ENCODE data around the gene GTF2E1.
A peak's percentile ranks its signal among the peaks of the same experiment; 100 is the strongest.
"Not testable (repeated sequence)": the region's sequence is repeated elsewhere in the genome, so short reads cannot be mapped to it uniquely, and the experiment has no call there.

GTF2E1 gene

GRCh38 chr3:120756061-120756460, 13.5 kb downstream of the GTF2E1 start:
- no peak for DNase-seq

- DNase-seq, result not testable (repeated sequence)
Observed at GRCh38 chr3:120758551-120758950, 16.0 kb downstream of the GTF2E1 start.

- DNase-seq, result peak; percentile 55
Observed at GRCh38 chr3:120762615-120763014, 20.1 kb downstream of the GTF2E1 start.

GRCh38 chr3:120763601-120764000, 21.1 kb downstream of the GTF2E1 start:
- DNase-seq, result no peak

GRCh38 chr3:120764206-120764605, 21.7 kb downstream of the GTF2E1 start:
- no peak for DNase-seq

- no peak for DNase-seq
Observed at GRCh38 chr3:120765830-120766493, 23.4 kb downstream of the GTF2E1 start.

- no peak for DNase-seq
Observed at GRCh38 chr3:120766576-120766975, 24.0 kb downstream of the GTF2E1 start.

GRCh38 chr3:120767106-120767505, 24.6 kb downstream of the GTF2E1 start:
- no peak for DNase-seq

GRCh38 chr3:120769436-120769835, 26.9 kb downstream of the GTF2E1 start:
- DNase-seq, result no peak

DNA sequence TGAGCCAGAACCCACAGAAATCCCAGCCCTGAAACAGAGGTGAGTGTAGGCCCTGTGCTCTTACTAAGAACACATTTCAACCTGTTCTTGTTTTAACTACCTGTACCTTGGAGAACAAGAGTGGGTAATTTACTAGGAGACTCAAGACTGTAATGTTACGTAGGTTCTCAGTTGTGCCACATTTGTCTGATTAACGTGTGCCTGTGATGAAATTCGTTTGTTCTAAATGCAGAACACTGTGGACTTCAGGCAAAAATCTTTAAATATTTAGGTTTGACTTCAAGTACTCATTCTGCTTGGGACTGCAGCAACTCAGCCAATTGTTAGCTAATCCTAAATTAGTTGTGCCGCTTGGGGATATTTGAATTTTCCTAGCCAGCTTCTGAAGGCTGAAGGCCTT, 28.3 kb downstream of the GTF2E1 start:
- no peak for DNase-seq

- DNase-seq, result no peak
Observed at GRCh38 chr3:120772081-120772480, 29.5 kb downstream of the GTF2E1 start.

DNA sequence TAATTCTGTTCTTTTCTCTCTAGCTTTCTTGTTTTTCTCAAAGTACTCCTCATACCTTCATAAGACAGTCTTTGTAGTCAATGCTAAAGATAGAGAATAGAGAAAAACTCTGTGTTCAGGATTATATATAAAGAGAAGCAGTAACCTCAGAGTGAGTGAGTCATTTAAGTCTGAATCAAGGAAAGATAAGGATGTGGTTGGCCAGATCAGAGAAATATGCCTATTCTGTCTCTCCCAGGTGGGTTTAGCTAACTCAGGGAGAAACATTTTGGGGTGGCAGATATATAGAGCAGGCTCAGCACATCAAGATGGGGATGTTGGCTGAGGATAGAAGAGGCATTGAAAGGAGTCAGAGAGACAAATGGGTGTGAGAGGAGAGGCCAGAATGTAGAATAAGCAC, 31.4 kb downstream of the GTF2E1 start:
- peak; percentile 24 for DNase-seq

GRCh38 chr3:120775411-120775810, 32.9 kb downstream of the GTF2E1 start:
- DNase-seq, result no peak

- DNase-seq, result no peak
Observed at GRCh38 chr3:120778776-120779175, 36.2 kb downstream of the GTF2E1 start.

DNA sequence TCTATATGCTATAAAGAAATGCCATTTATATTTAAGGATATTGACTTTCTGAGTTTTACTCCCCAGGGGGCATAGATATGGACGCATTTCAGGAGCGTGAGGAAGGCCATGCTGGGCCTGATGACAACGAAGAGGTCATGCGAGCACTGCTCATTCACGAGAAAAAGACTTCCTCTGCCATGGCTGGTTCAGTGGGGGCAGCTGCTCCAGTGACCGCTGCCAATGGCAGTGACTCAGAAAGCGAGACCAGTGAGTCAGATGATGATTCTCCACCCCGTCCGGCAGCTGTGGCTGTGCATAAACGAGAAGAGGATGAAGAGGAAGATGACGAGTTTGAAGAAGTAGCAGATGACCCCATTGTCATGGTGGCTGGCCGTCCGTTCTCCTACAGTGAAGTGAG, 38.4 kb downstream of the GTF2E1 start:
- DNase-seq, result peak; percentile 93

DNA sequence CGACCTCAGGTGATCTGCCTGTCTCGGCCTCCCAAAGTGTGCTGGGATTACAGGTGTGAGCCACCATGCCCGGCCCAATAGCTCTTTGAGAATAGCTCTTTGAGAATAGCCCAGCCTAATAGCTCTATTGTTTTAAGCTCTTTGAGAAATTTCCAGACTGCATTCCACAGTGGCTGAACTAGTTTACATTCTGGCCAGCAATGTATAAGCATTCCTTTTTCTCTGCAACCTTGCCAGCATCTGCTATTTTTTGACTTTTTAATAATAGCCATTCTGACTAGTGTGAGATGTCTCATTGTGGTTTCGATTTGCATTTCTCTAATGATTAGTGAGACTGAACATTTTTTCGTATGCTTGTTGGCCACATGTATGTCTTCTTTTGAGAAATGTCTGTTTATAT, 43.3 kb downstream of the GTF2E1 start:
- DNase-seq, result peak; percentile 39

DNA sequence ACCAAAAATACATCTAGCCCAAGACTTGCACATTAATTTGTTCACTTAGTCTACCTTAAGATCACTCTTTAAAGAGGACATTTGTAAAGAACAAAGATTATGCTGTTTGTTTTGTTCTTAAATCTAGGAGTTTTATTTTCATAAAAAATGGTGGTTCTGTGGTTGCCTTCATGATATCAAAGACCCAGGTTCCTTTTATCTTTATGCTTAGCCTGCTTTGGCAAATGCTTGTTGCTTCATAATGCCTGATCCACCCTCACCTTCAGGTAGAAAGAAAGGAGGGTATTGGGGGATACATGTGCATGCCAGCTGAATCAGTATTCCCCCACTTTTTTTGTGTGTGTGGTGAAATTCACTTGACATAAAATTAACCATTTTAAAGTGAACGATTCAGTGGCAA, 48.5 kb downstream of the GTF2E1 start:
- no peak for DNase-seq

GRCh38 chr3:120791913-120792312, 49.4 kb downstream of the GTF2E1 start:
- DNase-seq, result peak; percentile 80

DNA sequence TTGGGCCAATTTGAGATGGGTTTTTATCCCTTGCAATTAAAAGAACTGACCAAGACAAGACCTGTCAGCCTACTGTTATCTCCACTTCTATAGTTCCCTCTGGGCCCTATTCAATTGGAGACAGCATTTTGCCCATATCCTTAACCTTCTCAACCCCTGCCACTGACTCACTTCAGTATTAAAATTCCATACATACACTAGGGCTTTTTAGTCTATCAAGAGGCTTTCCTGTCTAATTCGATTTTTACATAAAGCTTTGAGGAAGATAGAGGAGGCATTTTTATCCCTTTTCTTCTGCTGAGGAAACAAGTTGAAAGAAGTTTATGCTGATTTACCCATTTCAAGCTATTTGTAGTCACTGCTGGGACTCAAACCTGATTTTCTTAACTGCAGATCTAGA, 51.1 kb downstream of the GTF2E1 start:
- DNase-seq, result peak; percentile 24

DNA sequence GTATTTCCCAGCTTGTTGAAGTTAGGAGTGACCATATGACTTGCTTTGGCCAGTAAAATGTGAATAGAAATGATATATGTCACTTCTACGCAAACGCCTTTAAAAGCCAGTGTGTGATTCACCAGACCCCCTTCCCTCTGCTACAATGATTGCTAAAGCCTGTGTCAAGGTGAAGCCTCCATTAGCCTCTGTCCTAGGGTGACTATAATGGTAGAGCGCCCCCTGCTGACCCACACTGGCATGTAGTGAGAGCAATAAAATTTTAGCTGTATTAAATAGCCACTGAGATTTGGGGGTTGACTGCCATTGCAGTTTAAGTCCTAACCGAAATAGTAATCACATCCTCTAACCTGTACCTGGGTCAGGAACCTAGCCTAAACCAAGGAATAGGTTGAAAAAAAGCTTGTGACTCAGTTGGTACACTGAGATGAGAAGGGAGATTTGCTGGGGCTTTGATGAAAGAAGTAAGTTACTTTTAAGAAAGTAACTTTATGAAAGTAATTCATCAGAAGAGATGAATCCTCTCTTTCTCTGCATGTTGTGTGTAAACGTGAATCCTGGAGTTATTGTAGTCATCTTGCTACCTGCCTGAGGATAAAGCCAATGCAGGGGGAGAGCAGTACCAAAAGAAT, 52.6 kb downstream of the GTF2E1 start:
- DNase-seq, result peak; percentile 75

GRCh38 chr3:120795959-120796358, 53.4 kb downstream of the GTF2E1 start:
- no peak for DNase-seq

GRCh38 chr3:120796976-120797375, 54.4 kb downstream of the GTF2E1 start:
- no peak for DNase-seq

- DNase-seq, result no peak
Observed at GRCh38 chr3:120797857-120798256, 55.3 kb downstream of the GTF2E1 start.

GRCh38 chr3:120798346-120798745, 55.8 kb downstream of the GTF2E1 start:
- DNase-seq, result no peak

DNA sequence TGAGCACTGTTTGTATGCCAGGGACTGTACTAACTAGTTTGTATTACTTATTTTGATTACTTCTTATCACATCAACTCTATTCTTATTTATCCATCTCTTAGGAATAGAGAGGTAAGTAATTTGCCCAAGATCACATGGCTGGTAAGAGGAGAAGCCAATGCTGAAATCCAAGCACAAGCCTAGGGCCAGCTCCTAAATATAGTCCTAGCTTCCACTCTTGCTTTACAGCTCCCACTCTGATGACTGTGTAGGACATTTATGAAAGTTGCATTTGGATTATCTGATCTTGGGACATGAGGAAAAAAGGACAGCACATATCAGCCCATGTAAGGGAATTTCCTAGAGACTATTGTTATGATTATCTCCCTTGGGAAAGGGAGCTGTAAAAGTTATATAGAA, 58.1 kb downstream of the GTF2E1 start:
- no peak for DNase-seq
